Stimulated activated CD8-positive, alpha-beta memory T cell treated with anti-CD3 and anti-CD28 coated beads, Interleukin-2, amount 100 ng/mL, for 1 hour (primary cell): ENCODE measurements around the gene GRIK2.

Experiments
- DNase-seq, 2 donors: peaks; one replicate each; pipeline ENCODE4 v3.0.0-alpha.2; 2020; ENCODE audit warnings: low read depth in 2 of 2

GRIK2 gene

DNA sequence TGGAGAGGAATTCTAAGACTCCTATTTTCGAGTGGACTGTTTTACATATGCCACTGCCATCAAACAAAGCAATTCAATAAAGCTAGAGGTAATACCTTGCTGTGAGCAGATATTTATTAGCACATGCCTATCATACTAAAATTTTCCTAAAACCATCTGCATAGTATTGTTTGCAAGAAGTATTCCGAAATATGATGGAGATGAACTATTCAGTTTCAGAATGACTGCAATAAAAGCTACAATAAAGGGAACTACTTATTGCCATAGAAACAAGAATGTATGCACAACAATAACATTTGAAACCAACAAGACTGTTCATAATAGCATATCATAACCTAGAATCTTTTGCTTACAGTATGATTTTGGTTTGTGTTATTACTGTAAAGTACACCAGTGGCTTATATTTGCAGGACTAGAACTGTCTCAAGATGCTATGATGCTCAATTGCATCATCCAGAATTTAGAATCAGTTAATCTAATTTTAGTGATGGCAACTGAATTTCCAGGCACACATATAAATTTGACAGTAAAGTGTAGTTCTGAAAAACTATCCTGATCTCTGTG, 144.3 kb downstream of the GRIK2 start:
- no peak for DNase-seq

- DNase-seq = no peak
Observed at GRCh38 chr6:101539510-101540245, 146.2 kb downstream of the GRIK2 start.

- DNase-seq = no peak
Observed at GRCh38 chr6:101541894-101542293, 148.4 kb downstream of the GRIK2 start.

- DNase-seq = no peak
Observed at GRCh38 chr6:101543796-101544195, 150.3 kb downstream of the GRIK2 start.

DNA sequence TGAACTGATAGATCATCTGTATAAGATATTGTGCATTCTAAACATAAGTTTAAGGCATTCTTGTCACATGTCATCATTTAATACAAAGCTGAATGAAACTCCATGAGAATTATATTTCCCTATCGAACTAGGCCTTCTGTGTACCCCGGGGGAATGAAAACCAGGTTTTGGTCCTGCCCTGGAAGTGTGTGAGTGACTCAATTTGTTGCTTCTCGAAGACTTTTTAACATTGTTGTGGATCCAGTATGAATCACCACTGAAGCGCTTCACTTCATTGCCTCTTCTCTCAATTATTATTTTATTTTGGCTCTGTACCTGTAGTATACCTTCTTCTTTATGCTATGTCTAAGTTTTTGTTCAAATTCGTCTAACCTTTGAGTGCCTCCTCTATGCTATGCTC, 150.8 kb downstream of the GRIK2 start:
- DNase-seq = no peak

DNA sequence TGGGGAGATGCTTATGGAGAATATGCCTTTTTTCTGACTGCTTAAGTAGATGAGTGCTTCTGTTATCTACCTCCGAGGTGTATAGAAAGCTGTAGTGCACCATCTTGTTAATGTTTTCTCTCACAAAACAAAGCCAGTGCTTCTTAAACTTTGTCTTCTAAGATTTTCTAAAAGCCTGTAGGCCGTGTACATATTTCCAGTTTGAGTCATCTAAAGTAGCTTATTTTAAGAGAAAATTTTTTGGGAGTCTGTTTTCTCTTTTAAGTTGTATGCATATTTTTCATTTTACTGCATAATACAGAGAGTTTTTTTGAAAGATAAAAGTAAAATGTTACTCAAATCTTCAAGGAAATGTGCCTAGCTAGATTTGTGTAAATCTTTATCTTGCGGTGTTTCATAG, 151.7 kb downstream of the GRIK2 start:
- no peak for DNase-seq

DNA sequence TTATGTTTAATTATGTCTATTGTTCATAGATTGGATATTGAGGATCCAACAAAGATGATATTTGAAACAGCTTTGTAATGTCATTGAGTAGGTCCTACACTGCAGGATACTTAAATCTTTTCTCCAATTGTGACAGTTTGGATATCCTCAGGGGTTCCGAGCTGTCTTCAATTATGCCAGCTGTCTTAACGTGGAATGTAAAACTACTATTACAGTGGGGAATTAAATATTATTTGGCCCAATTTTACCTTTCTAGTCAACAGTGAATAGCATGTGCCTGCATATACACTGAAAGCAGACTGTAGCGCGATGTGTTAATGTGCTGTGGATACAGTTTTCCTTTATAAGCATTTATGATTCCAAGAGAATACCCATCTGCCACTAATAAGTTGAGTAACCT, 156.9 kb downstream of the GRIK2 start:
- DNase-seq = no peak

- DNase-seq = no peak
Observed at GRCh38 chr6:101554231-101554630, 160.7 kb downstream of the GRIK2 start.

DNA sequence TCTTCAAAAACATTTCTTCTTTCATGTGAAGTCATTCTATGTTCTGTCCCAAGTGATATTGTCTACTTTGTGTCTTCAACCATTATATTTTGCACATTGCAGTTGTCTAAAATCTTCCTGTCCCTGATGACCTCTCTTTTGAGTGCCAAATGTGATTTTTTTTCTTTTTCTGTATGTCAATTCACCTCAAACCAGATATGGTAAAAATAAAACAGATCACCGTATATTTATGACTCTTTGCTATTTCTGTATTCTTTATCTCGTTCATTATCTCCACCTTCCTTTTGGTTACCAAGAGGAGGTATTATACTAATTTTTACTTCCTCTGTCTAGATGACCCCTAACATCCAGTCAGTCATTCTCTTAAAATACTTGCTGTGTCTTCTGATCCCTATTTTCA, 165.2 kb downstream of the GRIK2 start:
- no peak for DNase-seq

DNA sequence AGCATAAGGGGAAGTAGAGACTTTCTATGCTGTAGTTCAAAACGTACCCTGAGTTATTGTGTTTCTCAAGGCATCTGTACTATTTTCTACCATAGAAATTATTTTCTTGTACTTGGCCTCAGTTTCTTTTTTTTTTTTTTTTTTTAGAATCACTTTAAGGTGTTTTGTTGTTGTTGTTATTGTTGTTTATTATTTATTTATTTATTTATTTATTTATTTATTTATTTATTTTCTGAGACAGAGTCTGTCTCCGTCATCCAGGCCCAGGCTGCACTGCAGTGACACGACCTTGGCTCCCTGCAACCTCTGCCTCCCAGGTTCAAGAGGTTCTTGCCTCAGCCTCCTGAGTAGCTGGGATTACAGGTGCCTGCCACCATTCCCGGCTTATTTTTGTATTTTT, 179.1 kb downstream of the GRIK2 start:
- DNase-seq = no peak

- DNase-seq = no peak
Observed at GRCh38 chr6:101577091-101577490, 183.6 kb downstream of the GRIK2 start.

DNA sequence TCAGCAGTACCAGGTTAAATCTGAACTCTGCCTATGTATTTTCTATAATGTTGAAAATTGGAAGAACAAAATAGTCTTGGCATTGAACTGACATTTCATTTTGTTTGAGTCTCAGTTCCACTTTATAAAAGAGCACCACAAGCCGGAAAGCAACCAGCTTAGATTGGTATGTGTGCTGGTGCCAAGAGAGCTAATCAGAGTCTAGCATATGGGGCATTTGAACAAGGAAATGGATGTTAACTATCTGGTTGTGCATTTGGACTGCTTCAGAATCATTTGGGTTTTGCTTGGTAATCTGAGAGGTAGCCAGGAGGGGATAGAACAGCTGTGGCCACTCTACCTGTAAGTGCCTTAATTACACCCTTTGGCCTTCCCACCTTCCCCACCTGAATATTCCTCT, 184.8 kb downstream of the GRIK2 start:
- DNase-seq = no peak

DNA sequence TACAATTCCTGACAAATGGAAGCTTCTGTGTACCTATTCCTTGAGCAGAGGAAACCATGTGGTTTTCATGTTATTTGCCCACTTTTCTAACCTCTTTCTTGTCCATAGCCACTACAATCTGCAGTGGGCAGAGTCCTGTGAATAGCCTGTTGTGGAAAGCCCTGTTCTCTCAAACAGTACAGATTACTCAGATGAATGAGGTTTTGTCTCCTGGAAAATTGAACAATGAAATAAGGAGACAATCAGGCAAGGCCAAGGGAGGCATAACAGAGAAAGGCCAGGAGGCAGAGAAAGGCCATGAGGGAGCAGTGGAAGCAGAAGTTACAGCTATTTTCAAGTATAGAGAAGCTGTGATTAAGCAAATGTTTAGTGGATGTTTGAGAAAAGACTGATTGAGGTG, 189.3 kb downstream of the GRIK2 start:
- DNase-seq = no peak

- DNase-seq = no peak
Observed at GRCh38 chr6:101585501-101585900, 192.0 kb downstream of the GRIK2 start.

GRCh38 chr6:101588343-101588742, 194.8 kb downstream of the GRIK2 start:
- no peak for DNase-seq

- no peak for DNase-seq
Observed at GRCh38 chr6:101595276-101595675, 201.8 kb downstream of the GRIK2 start.

GRCh38 chr6:101597693-101598092, 204.2 kb downstream of the GRIK2 start:
- DNase-seq = no peak

GRCh38 chr6:101605426-101605825, 211.9 kb downstream of the GRIK2 start:
- no peak for DNase-seq

DNA sequence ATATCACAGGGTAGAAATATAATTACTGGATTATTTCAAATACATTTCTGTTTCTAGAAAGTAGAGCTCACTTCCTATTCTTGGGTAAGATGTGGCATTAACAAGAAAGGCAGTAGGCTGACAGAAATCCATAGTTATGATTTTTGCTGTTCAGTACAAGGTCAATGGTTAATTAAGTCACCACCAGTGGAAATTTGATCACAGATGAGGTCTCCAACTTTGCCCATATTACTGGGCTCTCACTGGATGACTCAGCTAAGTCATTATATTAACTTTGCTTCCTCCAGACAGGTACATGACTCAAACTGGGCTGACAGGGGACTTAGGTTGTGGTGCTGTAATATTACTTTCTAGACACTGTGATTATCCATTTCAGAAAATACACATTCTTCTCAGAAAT, 212.4 kb downstream of the GRIK2 start:
- DNase-seq = no peak

GRCh38 chr6:101607111-101607690, 213.7 kb downstream of the GRIK2 start:
- DNase-seq = no peak

DNA sequence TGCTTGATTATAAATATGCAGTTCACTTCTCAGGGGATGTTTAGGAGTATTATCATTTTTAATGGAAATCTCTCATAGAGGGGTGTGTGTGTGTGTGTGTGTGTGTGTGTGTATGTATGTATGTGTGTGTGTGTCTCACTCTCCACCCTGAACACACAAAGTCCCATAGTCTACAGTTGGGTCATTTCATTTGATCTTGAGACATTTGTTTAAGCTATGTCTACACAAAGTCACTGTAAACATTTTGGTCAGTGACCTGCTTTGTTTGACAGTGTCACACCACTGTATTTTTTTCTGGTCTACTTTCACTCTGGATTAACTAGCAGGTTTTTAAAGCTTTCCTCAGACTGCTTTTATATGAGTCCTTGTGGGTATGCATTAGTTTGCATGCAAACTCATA, 215.2 kb downstream of the GRIK2 start:
- no peak for DNase-seq

GRCh38 chr6:101613556-101613955, 220.0 kb downstream of the GRIK2 start:
- no peak for DNase-seq

DNA sequence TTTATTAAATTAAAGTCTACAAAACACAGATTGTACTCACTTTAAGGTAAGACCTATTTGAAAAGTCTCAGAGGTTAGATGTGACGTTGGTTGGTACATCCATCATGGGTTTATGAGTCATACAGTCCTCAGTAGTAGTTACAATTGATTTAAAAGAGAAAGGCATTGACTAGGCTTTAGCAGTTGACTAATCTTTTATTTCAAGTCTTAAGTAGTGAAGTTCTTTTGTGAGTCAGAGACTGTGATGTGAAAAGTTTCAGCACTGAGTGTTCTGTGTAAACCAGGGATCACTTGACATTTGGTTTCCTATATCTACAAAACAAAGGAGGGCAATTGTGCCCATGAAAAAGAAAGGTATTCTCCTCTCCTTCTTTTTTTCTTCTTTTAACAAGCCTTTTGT, 221.3 kb downstream of the GRIK2 start:
- no peak for DNase-seq

GRCh38 chr6:101626269-101626668, 232.8 kb downstream of the GRIK2 start:
- DNase-seq = no peak
